C4-2B (cell line): Measurements from ENCODE around the gene ZC3H7A.

Source experiments
- ZFX ChIP-seq: fragments of 450-650 bp; IDR thresholded peaks from 2 replicates; pipeline ENCODE4 v1.6.1; 2017
- TF ChIP-seq, protein P1 (sequence below): fragments of 450-650 bp; conservative IDR thresholded peaks from 2 replicates; pipeline ENCODE4 v1.5.1; 2017; ENCODE audit warnings: mild to moderate bottlenecking

DNA sequence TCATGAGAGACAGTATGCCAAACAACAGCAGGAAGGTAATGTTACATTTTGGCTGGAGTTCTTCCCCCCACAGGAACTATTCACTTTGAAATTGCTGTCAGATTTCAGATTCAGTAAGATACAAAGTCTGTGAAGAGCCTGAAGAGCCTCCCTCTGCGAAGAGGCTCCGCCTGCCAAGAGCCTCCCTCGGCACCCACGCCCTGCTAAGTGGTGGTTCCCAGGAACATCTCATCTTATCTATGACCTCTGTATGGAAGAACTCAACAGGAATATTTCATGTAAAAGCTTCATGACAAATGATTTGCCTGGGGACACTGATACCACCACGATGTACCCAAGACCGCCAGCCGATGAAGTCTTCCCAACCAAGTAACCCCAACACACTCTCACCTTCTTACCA lies 3.2 kb downstream of the ZC3H7A start:
- TF ChIP-seq, protein P1, sequence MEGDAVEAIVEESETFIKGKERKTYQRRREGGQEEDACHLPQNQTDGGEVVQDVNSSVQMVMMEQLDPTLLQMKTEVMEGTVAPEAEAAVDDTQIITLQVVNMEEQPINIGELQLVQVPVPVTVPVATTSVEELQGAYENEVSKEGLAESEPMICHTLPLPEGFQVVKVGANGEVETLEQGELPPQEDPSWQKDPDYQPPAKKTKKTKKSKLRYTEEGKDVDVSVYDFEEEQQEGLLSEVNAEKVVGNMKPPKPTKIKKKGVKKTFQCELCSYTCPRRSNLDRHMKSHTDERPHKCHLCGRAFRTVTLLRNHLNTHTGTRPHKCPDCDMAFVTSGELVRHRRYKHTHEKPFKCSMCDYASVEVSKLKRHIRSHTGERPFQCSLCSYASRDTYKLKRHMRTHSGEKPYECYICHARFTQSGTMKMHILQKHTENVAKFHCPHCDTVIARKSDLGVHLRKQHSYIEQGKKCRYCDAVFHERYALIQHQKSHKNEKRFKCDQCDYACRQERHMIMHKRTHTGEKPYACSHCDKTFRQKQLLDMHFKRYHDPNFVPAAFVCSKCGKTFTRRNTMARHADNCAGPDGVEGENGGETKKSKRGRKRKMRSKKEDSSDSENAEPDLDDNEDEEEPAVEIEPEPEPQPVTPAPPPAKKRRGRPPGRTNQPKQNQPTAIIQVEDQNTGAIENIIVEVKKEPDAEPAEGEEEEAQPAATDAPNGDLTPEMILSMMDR: no peak
- no peak for TF ChIP-seq ZFX
